Suppressor macrophage treated with lipopolysaccharide for 4 hours (primary cell): ENCODE data around the gene LIFR.

Experiments
- DNase-seq: peaks from one replicate; pipeline ENCODE4 v3.0.0-alpha.2; 2020

The LIFR gene

DNA sequence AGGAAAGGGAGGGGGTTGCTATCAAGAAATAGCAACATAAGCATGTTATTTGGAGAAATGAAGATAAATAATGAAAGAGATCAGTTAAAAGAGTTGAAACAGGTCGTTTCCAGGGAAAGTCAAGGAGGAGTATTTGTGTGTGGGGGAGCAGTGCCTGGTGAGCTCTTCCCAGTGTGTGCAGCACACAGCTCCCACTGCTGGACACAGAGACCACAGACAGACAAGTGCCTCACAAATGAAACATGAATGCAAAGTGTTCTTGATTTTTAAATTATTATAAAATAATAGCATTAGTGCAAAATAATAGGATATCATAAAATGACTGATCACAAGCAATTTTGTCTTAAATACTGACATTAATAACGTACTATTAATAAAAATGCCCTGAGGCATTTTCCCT lies 40.8 kb downstream of the LIFR start:
- no peak for DNase-seq

DNA sequence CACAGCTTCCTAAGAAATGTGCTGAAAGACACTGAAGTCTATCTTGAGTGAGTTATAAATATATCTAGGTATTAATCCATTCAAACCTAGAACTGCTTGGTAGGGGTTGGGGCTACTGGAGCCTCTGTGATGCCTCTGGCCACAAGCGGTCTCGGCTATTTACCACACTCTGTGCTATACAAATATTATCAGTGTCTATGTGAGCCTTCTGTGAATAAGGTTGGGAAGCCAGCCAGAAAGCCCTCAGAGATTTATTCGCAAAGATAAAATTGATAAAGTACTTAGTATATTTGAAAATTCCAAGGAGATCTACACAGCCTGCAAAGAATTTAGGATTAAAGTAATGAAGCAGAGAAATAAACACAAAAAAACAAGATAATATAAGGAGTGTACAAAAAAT lies 41.4 kb downstream of the LIFR start:
- DNase-seq = no peak

DNA sequence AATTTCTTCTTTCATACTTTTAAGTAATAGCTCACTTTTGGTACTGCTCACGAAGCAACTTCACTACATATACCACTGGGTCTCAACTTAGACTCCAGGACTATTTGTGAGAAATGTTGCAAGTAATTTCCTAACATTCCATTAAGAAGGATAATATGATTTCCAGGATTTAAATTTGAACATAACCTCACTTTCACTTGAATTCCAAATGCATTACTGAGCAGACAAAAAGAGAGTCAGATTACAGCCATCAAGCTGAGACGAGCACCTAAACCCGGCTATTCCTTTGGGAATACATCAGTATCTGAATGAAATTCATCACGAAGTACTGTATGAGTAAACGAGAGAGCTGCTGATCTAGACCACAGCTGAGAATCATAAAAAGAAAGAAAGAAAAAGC lies 47.3 kb downstream of the LIFR start:
- DNase-seq = no peak

DNA sequence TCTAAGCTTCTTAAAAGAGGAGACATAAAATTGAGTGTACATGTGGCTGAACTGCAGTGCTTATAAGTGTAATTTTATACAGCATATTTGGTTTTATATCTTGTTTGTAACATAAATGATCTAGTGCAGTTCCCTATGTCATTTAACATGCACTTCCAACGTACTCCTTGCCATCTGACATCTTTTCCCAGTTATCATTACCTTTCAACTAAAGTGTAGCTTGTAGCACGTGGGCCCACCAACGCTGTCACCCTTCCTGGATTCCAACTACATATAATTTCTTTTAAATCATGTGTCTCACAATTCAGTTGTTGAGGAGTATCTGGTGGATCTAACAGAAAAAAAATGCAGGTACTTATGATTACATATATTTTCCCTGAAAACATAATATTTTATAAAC lies 50.1 kb downstream of the LIFR start:
- no peak for DNase-seq

DNA sequence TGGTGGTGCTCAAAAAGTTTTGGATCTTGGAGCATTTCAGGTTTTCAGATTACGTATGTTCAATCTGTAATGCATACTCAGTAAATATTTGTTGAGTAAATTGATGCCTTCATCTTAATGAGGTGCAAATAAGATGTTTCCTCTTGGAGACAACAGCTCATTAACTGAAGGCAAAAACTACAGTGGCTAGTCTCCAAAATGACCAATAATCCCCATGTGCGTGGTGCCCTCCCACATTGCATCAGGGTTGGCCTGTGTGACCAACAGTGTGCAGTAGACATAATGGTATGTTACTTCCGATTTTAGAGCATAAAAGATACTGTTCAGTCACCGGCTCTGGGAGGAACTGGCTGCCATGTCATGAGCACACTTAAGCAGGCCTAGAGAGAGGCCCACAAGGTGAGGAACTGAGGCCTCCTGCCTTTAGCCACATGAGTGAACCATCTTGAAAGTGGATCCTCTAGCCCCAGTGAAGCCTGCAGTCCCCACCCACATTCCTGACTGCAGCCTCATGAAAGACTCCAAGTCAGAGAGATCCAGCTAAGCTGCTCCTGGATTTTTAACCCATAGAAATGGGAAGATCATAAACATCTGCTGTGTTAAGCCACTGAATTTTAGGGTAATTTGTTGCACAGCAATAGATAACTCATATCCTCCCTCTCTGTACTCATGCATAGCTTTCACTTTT lies 55.7 kb downstream of the LIFR start:
- DNase-seq = no peak

DNA sequence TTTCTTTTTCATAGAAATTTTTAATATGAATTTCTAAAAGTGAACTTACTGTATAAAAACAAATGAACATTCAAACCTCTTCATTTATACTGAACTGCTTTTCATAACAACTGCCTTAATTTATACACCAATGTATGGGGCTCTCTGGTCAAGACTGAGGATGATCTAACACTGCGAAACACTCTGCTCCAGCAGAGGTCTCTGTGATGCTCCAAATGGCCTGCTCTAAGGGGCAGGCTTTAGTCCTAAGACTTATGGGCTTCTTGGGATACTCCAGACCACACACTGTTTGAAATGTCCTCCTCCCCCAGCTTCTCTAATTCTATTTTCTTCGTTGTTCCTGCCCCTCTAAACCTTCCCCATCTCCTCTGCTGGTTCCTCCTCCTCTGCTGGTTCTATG lies 58.5 kb downstream of the LIFR start:
- DNase-seq = no peak

DNA sequence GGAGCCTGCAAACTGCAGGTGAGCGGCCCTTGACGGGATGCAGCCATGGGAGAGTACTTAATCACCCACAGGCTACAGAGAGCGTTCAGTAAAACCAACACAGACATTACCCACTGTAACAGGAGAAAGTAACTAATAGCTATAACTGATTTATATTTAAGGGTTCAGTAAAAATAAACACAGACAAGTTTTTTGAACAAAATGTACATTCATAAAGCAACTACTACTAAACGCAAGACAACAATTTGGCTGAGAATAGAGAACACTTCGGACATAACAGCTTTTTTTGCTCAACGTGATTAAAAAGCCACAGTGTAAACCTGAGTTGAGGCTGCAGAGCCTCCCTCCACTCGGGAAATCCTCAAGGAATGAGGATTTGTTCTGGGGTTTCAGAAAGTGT lies 61.7 kb downstream of the LIFR start:
- no peak for DNase-seq

DNA sequence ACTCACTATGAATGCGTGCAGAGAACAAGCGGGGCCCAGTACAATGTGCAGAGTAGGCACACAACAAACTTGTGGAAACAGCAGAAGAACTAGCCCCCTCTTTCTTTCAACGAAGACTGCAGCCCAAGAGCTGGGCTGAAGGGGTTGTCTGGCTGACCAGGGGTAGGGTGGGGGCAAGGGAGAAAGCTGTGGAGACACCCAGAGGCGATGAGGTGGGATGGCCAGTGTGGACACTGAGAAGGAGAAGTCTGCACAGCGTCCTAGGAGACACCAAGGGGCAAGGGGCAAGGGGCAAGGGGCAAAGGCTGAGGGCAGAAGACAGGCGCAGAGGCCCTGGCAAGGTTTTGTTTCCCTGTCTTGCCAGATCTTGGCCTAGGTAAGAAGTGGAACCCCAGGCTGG lies 62.3 kb downstream of the LIFR start:
- no peak for DNase-seq

DNA sequence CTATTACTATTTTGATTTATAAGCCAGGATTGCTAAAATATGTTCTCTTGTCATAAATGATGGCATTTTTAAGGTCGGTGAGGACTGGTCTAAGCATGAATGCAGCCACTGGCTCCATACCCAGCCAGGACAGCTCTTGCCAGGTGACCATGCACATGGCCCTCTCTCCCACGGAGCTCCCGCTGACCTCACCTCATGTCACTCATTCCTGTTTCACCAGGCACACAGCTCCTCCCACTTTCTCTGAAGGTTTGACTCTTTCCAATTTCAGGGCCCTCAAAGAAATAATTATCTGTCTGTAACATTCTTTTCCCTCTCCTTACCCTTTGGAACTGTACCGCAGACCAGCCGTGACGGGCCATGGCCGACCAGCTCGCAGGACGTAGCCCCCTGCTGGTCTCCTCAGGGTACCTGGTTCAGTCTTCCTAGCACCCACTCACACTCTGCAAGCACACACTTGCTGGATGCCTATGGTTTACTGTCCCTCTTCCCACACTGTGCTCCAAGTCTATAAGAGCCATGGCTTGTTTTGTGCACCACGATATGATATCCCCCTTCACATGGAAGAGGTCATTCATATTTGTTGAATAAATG lies 72.5 kb downstream of the LIFR start:
- no peak for DNase-seq

DNA sequence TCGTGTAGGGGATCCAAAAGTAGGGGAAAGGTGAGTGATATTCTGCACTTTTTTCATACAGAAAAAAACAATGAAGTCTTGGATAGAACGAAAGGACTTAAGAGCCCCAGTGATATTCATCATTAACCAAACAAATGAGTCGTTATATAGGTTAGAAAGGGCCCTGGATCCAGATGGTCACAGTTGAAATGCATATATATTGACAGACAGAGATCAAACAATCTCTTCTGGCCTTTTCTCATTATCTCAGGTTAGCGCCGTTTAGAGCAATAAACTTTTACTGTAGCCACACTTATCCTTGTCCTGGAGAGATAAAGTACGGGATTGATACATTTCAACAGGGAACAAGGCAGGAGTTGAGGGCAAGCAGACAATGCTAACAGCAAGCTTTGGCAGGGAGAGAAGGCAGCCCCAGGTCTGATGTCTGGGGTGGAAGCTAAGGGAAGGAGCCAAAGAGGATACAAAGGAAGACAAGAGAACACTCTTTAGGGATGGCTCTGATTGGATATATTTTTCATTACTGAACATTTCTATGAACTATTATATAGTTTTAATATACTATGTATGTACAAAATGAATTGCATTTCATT lies 77.0 kb downstream of the LIFR start:
- no peak for DNase-seq

DNA sequence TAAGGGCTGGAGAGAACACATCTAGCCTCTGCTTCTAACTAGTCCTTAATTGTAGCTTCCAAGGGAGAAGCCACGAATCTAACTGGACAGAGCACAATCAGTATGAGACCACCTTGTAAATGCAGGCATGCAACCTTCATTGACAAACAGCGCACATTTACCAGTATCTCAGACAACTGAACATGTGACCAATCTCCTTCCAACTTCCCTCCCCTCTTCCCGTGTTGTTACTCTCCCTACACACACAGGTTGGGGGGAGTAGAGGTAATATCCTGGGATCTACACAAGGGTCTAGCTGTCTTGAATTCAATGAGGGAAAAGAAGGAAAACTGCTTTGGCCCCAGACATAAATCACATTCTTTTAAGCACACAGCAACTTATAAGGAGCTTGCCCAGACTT lies 77.6 kb downstream of the LIFR start:
- no peak for DNase-seq

DNA sequence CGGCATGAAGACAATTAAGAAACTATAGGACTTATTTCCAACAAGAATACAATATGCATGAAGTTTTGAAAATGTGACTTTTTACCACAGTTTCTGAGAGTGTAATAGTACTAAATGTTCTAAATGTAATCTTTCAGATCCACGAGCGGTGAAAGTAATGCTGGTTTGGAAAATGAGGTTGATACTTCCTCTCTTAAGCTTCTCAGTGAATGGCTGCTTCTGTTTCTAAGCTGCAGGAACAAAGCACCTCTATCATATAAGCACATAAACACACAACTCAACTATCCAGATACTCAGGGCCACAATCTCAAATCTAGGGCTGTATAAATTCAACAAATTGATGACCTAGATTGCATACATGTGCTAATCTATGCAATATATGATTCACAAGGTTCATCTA lies 78.3 kb downstream of the LIFR start:
- DNase-seq = no peak

DNA sequence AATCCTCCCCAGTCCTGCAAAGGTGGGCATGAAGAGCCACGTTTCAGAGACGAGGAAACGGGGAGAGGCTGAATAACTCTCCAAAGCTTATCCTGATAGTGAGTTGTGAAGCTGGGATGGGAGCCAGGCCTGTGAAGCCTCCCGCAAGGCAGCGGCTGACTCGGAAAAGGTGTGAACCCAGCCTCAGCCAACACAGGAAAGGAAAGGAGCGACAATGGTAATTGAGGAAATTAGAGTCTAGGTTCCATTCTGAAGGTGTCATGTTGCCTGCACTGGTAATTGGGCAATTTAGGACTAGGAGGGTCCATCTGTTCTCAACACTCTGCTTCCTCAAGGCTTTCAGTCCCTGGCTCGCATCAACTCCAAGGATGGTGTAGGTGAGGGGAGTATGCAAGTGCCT lies 83.4 kb downstream of the LIFR start:
- no peak for DNase-seq

DNA sequence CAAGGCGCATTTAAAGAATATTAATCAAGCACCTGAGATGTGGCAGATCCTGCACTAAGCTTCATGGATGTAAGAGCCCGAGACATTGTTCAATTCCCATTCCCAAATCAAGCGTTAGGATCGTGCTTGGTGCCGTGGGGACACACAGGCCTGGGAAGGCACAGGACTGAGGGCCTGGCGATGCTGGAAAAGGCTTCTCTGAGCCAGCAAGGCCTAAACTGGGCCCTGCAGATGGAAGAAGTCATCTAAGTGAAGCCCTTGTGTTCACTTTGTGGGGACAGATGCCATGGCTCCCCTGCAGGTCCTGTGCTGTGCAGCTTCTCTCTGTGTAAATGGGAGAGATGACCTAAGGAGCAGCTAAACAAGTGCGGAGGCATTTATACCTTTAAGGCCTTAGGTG lies 83.9 kb downstream of the LIFR start:
- no peak for DNase-seq

DNA sequence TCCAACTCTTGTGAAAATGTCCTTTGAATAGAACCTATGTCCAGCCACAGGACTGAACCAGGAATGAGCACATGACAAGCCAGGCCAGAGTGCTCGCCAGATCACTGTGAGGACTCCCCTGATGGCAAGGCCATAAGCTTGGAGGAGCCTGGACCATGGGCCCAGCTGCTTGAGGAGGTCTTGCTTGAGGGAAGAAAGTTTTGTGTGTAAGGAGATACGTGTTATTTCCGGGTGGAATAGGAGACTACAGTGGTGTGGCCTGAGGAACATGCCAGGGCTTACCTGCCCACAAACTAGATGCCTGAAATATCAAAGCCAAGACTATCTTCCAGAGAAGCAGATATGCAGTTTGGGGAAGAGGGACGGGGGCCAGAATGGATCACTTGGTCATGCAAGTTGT lies 84.7 kb downstream of the LIFR start:
- DNase-seq = no peak

DNA sequence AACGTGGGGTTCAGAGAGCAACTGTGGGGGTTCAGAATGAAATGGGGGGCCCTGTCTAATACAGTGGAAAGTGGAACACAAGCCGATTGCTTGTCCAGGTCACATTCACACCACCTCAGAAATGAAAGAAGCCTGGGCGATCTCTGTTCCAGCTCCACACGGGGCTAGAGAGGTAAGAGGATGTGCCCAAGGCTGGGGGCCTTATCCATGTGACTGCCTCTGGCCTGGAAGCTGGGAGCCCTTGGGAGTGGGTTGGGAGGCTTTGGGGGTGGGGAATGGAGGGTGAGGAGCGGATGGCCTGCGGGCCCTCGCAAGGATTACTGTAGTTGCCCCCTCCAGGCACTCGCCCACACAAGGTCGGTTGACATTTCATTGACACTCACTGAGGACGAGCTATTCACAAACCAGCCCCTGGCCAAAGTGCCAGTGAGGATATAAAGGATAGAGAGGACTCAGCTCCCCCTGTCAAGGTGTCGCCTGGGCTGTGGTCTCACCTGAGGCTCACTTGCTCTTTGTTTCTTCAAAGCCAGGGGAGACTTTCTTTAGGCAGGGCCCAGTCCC lies 86.7 kb downstream of the LIFR start:
- DNase-seq = no peak

DNA sequence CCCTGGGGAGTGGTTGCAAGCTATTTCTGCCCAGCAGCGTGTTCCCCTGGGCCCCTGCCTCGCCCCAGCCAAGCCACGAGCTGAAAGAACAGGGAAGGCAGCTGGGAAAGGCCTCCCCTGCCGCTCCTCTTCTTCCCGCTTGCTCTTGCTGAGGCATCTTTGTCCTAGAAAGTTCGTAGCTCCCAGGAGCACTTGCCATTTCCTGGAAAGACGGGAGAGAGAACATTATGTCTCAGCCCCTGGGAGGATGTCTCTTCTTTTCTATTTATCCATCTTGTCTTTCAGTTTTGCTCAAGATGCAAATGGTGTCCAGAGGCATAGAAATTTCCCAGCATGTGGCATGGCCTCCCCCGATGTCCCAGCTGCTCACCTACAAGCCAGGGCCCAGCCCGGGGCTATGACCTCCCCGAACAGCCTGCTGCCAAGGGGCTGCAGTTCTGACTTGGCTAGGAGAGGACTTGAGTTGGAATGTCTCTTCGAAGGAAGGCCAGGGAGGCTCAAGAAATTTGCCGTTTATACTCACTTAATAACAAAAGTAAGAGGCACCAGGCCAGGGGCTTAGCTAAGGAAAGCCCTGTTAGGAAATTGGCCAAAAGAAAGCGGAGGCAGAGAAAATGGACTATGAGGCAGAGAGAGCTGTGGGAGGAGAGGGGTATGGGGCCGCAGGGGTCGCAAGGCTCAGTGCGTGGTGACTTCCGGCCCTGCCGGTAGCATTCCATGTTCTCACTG lies 87.3 kb downstream of the LIFR start:
- no peak for DNase-seq

DNA sequence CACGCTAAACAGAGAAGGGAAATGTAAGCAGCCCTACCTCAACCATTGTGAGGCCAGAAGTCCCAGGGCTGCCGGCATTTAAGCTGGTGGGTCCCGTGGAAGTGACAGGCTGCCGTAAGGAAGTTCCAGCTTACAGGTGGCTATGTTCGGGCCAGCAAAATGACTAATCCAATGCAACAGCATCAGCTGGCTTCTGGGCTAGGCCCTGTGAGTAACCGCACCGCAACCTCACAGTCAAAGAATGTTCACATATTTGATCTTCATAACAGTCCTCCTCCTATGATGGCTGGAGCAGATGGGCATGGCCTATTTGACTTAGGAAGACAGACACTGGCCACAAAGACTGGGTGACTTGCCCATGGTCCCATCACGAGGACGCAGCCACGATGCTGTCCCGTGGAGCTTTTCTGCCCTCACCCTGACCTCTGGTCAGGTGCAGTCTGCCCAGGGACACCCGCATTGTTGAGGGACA lies 88.2 kb downstream of the LIFR start:
- DNase-seq = no peak

DNA sequence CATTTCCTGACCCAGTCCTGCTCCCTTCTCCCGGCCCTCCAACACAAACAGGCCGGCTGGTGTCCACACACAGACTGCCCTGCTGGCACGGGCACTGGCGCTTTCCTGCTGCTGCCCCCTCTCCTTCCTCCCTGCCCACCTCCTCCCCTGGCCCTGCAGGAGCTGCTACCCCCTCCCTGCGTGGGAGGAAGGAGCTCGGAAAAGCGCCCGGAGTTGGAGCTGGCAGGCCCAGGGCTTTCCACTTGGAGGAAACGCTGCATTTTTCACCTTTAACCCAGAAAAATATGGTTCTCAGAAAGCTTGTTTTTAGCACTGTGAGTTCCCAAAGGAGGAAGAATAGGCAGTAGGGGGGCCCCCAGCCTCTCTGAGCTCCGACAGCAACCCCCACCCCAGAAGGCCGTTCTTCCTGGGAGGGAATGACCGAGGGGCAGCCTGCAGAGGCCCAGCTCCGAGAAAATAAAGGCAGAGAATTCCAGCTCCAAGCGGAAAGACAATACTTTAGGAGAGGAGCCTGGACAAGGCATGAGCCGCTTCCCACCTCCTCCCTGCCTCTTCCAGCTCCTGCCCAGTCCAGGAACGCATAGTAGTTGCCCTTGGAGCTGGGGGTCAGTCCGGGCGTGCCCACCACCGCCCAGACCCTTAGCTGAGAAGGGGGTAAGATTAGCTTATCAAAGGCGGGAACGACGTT lies 88.9 kb downstream of the LIFR start:
- no peak for DNase-seq

DNA sequence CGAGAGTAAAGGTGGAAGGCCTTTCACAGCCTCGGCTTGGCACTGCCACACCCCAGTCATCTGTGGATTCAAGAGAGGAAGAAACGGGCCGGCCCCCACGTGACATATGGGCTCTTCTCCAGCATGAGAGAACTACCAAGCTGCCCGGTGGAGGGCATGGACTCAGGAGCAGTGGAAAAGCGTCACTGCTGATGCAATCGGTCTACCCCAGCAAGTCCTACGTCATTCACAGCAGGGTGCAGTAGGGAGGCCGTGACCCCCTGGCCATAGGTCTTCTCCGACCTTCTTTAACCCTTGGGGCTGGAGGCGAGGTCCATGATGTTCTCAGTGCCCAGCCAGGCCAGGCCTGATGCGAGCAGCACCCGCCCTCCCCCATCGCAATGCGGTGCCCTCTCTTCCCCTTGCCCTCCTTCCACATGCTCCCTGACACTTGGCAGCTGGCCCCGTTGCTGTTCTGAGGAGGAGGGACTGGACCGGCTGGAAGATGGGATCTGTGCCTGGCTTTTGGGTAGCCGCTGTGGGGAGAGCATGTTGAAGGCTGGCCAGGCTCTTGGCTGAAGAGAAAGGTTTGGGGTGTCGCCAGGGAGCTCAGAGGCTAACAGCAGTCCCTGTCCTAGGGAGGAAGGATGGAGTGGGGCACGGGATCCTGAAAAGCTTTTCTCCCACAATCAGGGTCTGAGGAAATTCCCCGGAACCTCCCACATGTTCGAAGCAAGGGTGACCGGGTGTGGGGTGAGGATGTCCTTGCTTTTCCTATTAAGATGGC lies 89.8 kb downstream of the LIFR start:
- no peak for DNase-seq

DNA sequence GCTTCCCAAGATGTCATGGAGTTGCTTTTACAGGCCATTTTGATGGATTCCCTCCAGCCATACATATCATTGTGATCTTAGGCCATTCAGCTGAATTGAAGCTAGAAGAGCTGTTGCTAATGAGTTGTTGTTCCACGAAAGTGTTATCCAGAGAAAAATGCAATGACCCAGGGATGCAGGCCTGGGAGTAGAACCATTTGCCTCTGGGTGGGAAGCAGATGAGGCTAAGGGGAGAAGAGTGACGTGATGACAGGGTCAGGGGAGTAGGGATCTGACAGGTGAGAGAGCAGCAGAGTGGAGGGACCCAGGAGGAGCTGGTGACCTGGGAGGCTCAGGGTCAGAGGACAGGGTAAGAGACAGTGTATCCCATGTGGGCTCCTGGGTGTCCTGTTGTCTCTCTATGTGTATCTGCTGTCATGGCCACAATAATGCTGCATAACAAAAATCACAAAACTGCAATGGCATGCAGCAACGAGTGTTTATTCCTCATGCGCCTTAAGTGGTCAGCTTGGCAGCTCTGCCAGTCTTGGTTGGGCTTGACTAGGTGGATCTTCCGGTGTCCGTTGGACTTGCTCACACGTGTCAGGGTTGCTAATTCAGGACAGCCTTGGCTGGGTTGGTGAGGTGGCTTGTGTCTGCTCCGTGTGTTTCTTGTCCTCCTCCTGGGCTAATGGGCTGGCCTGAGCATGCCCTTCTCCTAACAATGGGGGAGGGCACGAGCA lies 90.6 kb downstream of the LIFR start:
- DNase-seq = no peak

DNA sequence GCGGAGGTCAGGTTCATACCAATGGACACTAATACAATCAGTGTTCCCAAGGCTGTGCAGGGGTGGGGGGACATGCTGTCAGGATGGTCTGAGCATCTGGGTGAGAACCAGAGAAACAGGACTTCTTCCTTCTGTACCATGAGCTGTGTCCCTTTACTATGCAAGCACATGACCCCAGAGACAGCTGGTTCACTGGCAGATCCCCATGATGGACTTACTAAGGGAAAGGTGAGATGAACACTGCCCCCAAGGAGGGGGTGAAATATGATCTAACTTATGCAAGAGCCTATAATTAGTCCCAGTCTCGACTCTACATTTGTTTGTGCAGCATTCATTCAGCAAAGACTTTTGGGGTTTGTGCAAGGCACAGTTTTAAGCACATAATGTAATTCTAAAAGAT lies 91.4 kb downstream of the LIFR start:
- no peak for DNase-seq
